Skin of body (tissue), 2 donors: ENCODE measurements around the gene NR6A1. TPM values are rescaled to one million over a fixed set of nuclear protein-coding genes. Genes with fewer than 3 reads are reported as not detected.

Source experiments
- DNase-seq: peaks from one replicate; lab custom pipeline; 2025; lab: John Stamatoyannopoulos, UW
- total RNA-seq: library from RNA; depleted of rRNA; stranded (reverse); fragments of >200 nt; gene quantifications from one replicate; pipeline ENCODE4 v1.2.3, GENCODE V29; 2014

NR6A1 gene
- total RNA-seq, 1 donor from 2014 or later, result 0.99 TPM

DNA sequence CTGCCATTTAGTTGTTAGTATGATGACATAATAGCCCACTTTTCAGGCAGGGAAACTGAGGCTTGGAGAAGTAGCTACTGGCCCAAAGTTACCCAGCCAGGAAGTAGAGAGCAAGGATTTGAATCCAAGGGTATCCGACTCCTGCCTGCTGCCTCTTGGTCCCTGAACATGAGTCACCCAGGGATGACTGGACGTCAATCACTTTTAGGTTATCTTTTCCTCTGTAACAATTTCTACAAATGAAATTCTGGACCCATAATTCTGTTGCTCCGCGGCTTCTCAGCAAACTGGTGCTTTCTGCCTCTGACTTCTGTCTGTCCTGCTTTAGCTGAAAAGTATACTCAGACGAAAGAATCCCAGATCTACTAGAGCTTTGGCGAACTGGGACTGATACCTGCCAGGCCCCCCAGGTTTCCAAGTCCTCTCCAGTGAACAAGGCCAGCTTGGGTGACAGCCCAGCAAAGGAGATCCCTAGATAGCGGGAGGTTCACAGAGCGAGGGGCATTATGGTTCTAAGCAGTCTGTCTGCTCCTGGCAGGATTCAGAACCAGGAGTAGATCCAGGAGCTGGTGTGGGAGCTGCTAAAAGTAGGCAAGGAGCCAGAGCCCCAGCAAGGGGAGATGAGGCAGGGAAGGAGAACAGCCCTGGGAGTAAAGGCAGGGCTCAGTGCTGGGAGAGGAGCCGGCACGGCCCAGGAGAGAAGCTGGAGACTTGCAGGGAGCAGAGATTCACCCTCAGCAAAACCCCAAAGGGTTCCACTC, 26.4 kb upstream of the NR6A1 start:
- no peak for DNase-seq

- DNase-seq, result peak; percentile 30
Measured at GRCh38 chr9:124795881-124796431, 24.8 kb upstream of the NR6A1 start.

- no peak for DNase-seq
Measured at GRCh38 chr9:124794902-124795491, 23.9 kb upstream of the NR6A1 start.

DNA sequence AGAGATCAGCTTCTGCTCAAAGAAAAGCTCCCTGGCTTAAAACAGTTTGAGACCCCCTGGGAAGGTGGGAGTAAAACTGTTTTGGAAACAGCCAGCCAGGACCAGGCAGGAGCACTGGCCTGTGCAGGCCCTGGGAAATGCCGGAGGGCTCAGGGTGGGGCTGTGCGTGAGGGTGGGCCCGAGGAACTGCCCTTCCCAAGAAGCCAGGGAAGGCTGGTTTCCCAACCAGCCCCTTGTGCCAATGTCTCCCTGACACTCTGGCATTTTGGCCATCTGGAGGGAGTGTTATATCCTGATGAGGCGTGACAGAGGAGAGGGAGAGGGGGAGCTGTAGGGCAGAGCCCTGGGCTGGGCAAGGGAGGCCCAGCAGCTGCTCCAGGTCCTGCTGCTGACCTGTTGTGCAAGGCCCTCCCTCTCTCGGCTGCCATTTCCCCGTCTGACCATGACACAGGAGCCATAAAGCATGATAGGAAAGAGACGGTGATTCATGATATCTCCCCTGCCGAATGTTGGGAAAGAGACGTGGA, 22.0 kb upstream of the NR6A1 start:
- DNase-seq, result no peak

- no peak for DNase-seq
Measured at GRCh38 chr9:124792257-124793014, 21.3 kb upstream of the NR6A1 start.

DNA sequence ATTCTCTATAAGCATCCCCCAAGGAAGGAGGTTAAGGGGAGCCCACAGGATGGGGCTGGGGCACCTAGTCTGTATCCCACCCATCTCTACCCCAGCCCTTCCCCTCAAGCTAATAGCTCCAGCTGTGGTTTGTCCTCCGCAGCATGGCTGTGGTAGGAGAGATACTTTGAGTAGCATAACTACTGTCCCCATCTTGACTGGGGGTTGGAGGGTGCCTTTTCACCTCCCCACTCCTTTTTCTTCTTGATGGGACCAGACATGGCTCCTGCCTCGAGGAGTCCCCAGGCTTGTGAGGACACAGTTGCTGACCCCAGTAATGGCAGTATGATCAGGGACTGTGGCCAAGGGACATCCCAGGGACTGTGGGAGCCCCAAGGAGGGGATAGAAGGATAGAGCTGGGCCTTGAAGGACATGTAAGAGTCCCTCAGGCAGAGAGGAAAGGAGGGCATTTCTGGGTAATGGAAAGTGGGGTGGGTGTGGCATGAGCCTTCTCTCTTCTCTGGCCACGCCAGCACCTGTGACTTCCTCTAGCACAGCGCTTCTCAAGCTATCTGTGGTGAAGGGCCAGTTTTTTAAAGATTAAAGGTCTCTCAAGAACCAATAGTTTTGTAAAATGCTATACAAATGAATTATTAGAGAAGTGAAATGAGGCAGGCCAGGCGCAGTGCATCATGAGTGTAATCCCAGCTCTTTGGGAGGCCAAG, 19.8 kb upstream of the NR6A1 start:
- no peak for DNase-seq

- no peak for DNase-seq
Measured at GRCh38 chr9:124790301-124790700, 19.2 kb upstream of the NR6A1 start.

GRCh38 chr9:124789531-124789930, 18.4 kb upstream of the NR6A1 start:
- DNase-seq, result no peak

DNA sequence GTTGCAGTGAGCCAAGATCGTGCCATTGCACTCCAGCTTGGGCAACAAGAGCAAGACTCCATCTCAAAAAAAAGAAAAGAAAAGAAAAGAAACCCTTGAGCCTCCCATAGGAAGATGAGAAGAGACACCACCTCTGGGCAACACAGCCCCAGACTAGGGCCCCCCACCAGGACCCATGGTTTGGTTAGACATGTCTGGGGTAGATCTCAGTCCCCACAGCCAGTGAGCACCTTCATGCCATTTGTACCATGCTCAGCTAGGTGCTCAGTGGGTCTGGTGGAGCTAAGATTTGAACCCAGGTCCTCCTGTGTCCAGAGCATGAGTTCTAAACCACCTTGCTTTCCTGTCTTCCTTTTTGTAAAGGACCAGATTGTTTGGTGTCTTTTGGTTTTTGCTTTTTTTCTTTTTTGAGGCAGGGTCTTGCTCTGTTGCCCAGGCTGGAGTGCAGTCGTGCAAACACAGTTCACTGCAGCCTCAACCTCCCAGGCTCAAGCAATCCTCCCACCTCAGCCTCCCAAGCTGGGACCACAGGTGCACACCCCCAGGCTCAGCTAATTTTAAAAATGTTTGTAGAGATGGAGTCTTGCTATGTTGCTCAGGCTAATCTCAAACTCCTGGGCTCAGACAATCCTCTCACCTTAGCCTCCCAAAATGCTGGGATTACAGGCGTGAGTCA, 17.6 kb upstream of the NR6A1 start:
- no peak for DNase-seq

DNA sequence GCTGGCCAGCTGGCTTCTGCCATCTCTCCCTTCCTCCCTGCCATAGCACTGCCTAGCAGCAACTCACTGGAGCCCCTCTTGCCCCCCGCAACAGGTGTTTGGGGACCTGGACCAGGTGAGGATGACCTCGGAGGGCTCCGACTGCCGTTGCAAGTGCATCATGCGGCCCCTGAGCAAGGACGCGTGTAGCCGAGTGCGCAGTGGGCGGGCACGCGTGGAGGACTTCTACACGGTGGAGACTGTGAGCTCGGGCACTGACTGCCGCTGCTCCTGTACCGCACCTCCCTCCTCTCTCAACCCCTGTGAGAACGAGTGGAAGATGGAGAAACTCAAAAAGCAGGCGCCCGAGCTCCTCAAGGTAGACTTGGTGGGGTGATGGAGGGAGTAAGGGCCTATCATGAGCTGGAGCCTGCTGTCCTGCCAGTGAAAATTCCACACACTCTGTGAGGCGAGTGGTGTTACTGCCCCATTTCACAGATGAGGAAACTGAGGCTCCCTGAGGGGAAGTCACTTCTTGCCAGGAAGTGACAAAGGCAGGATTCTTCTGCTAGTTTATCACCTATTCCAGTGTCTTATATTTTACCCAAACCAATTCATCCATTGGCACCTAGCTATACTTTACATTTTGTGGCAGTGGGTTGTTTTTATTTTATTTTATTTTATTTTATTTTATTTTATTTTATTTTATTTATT, 15.9 kb upstream of the NR6A1 start:
- no peak for DNase-seq

DNA sequence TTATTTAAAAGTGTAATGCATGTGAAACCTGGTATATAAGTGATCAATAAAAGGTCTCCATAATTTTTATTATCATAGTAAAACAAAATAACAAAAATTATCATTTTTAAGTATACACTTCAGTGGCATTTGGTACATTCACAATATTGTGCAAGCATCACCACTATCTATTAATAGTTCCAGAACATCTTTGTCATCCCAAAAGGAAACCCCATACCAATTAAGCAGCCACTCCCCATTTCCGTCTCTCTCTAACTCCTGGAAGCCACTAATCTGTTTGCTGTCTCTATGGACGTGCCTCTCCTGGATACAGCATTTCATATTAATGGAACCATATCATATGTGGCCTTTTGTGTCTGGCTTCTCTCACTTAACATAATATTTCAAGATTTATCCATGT, 13.4 kb upstream of the NR6A1 start:
- peak; percentile 79 for DNase-seq

GRCh38 chr9:124783830-124784229, 12.7 kb upstream of the NR6A1 start:
- no peak for DNase-seq

- DNase-seq, result no peak
Measured at GRCh38 chr9:124782661-124783574, 11.8 kb upstream of the NR6A1 start.

- no peak for DNase-seq
Measured at GRCh38 chr9:124781967-124782660, 11.0 kb upstream of the NR6A1 start.

DNA sequence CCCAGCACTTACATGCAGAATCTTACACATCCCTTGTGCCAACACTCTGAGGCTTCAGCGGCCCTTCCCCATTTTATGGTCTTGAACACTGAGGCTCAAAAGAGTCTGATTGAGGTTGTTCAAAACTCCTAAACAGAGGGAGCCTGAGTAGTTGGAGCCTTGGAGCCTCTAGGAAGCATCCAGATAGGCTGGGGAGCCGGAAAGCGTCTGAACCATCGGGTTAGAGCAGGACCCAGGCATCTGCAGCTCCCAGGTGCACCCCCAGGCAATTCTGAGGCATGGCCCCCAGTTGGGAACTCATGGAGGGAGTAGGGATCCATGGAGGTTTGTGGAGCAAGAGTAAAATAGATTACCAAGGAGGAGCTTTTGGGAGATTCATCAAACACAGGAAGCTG, 9.6 kb upstream of the NR6A1 start:
- no peak for DNase-seq

DNA sequence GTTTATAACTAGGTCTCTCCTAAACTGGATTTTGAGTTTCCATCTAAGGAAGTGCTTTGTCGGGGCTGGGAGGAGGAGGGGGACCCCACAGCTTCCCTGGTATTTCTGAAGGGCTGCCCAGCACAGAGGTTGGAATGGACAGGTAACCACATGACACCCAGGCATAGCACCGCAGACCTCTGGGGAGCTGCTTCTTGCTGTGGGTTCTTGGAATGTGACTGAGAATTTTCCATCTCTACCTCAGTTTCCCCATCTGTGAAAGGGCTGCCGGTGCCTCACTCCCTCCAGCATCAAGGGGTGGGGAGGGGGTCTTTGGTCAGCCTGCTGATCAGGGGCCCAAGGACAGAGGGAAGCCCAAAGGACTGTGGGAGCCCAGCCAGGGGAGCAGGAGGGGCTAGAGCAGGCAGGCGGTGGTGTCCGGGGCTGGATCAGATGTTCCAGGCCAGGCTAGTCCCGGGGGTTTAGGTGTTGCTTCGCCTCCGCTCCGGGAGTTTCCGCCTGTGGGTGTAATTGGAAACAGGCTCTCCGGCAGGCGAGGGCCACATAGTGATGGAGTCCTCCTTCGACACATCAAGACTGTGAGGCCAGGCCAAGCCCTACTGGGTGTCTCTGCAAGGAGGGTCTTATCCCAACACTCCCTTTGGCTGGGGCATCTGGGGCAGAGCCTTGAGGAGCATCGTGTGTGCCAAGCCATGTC, 9.1 kb upstream of the NR6A1 start:
- DNase-seq, result no peak

- peak; percentile 67 for DNase-seq
Measured at GRCh38 chr9:124779368-124780059, 8.4 kb upstream of the NR6A1 start.
